GM18867 (cell line): ENCODE results near the gene THNSL1.
"Not testable (repeated sequence)": the region's sequence is repeated elsewhere in the genome, so short reads cannot be mapped to it uniquely, and the experiment has no call there.

Experiments
- ATAC-seq: cut with Tn5 transposase; IDR thresholded peaks from one replicate; pipeline ENCODE4 v1.9.1; 2021; ENCODE audit warnings: mild to moderate bottlenecking, moderate library complexity; ENCODE audit not compliant: unreplicated experiment

THNSL1 gene

GRCh38 chr10:25016376-25017153 lies at the start of gene THNSL1:
TSS of gene THNSL1 (plus strand) at chr10:25016612. CDS start at chr10:25023224, 6,612 bp downstream.
- ATAC-seq = peak; percentile 98

DNA sequence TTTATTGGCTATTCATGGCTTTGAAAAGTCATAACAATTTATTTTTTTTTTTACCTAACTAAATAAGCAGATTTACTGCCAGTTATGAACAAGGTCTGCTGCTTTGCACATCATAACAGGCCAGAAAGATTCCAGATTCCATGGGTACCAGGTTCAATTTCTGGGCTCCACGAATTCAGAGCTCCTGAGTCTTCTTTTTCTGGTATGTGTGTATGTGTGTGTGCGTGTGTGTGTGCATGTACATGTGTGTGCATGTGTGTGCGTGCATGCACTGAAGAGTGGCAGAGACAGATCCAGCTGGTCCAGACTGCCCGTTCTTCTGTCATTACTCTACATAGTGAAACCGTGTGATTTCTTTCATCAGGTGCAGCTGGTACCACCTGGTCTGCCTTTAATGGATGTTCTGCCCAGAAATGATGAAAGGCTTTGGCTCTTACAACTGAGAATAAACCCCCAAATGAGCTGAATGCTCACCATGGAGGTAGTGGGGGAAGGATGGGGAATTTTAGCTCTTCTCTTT lies 49.4 kb upstream of the THNSL1 start:
- no peak for ATAC-seq

GRCh38 chr10:24968349-24968748 lies 48.1 kb upstream of the THNSL1 start:
- ATAC-seq = no peak

DNA sequence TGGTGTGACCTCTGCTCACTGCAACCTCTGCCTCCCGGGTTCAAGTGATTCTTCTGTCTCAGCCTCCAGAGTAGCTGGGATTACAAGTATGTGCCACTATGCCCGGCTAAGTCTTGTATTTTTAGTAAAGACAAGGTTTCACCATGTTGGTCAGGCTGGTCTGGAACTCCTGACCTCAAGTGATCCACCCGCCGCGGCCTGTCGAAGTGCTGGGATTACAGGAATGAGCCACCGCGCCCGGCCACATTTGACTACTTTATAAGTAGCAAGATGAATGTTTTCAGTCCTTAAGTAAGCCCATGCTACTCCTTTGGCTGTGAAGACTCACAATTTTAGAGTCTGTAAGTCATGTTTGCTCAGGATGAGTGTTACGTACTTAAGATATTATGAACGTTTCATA lies 47.5 kb upstream of the THNSL1 start:
- ATAC-seq = not testable (repeated sequence)

- no peak for ATAC-seq
Observed at GRCh38 chr10:24969841-24970281, 46.6 kb upstream of the THNSL1 start.

DNA sequence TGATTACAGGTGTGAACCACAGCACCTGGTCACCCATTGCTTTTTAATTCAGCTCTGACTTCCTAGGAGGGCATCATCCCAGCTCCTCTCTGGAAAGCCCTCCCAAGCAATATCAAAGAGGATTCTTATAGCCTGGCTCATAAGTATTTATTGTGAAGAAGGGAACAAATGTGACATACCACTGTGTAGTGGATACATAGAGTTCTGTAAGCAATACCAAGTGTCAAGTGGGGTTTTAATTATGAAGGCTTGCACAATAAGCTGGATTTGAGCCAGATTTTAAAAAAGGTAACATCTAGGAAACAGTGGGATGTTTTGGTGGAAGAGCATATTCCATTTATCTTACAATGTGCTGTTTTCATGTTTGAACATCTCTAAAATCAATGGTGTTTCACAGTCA lies 45.0 kb upstream of the THNSL1 start:
- ATAC-seq = no peak

DNA sequence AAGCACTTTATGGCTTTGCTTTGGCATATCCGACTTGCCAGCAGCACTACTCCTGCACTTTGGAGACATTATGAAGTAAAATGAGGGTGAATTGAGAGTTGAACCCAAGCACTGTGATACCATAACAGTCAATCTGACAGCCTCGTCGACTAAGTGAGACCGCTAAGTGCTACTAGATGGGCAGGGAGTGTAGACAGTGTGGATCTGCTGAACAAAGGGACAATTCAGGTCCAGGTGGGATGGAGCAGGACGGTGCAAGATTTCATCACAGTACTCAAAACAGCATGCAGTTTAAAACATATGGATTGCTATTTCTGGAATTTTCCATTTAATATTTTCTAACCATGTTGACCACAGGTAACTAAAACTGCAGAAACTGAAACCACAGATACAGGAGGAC lies 43.2 kb upstream of the THNSL1 start:
- ATAC-seq = no peak

DNA sequence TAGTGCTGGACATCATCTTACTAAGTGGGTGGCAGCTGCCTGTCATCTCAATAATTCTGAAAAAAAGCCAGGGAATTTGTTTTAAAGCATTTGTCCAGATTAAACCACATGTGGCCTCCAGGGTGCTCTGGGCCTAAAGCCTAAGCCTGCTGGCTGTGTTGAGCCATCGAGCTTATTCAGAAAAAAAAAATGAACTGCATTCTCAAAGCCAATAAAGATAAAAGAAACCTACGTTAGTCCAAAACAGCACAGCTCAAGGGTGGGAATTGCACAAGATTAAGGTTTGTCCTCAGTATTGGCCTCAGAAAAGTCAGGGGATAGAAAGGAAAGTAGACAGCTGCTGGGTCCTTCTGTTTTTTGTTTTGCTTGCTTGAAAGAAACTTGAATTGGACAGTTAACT lies 41.4 kb upstream of the THNSL1 start:
- ATAC-seq = no peak

GRCh38 chr10:24979685-24980084 lies 36.7 kb upstream of the THNSL1 start:
- no peak for ATAC-seq

DNA sequence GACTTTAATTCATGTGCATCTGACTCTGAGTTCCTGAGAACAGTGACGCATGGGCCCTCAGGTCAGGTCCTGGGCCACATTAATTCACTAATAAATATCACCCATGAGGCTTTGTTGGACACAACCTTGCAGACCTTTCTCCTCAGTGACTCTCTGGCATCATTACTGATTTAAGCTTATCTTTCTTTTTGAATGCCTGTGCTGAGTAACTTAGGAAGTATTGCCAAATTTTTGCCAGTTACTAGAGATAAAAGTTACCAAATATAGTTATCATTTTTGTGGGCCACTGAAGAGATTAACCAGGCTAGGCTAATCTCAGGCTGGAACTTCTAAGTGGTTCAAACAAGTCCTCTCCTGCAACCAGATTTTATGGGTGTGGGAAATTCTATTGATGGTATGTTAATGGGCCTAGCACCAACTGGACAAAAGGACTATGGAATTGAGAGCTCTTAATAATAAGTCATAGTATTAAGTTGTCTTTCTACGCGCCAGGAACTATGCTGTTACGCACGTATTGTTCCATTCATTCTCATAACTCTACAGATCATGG lies 35.2 kb upstream of the THNSL1 start:
- no peak for ATAC-seq

DNA sequence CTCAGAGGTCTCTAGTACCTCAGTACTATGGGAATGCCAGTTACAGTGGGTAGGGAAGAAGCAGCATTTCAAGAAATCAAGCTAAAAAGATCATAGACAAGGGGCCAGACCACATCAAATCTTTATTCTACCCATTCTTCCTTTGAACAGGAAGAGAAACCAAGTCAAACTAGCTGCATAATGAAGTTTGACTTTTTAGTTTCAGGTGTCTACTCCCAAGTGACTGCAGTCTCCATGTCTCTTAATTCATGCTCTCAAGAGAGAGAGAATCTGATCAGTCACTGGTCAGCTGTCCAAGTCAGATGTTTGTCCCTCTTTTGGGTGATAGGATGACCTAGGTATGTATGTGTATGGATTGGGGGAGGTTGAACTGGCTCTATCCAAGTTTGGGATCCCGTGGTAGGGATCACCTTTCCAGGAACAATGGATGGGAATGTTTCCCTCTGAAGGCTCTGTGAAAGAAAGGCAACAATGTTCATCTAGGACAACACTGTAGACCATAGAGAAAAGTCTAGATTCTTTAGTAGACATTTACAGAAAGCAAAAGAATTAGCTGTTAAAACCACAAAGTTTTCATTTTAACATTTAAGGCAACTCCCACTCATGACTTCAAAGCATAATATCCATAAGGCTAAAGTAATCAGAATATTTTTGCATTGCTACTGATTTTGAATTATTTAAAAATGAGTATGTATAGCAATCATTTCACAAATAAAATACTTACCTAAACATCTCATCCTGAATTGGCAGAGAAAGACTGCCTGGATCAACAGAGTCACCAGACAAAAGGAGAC lies 33.9 kb upstream of the THNSL1 start:
- ATAC-seq = peak; percentile 79

DNA sequence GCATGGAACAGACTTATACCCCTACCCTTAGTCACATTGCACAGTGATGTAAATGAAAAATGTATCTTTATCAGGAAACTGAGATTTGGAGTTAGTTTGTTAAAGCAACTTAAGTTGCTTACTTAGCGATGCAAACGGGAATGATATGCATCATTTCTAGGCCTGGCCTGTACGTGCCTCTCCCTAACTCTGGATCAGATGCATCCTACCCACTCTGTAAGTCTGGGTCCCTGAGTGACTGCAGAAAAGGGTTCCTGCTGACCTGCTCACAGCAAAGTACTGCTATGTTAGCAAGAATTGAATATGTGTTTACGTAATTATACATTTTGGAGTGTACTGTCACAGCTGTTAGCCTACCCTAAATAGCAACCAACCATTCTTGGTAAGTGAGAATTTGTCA lies 33.3 kb upstream of the THNSL1 start:
- ATAC-seq = no peak

DNA sequence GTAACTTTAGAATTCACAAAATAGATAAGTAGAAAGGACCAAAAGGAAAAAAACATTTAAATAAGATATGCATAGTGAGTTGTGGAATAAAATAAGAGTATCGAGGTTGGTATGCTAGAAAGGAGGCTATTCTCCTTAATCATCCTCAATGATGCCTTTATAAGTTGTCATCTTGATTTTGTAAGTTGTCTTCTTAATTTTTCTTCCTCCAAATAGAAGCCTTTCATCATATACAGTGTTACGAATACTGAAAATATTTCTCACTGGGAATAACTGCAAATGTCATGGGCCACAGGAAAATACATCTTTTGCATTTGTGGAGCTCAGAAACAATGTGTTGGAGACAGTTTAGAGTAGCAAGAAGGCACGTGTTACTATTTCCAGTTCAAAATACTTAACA lies 32.5 kb upstream of the THNSL1 start:
- no peak for ATAC-seq

DNA sequence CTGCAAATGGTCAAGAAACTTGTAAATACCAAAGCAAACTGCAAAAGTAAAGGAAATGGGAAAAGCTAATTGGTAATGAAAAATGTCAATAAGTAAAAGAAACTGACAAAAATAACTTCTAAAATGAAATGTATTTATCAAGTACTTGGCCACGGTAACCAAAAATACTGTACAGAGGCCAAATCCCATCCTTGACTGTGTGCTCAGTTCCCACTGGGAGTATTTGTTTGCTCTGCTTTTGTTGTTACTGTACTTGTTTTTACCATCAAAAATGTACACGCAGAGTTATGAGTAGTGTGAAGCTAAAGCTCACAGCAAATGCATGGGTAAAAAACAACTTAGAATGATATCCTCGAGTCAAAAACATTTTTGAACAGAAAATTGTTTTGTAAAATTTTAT lies 31.5 kb upstream of the THNSL1 start:
- ATAC-seq = no peak

DNA sequence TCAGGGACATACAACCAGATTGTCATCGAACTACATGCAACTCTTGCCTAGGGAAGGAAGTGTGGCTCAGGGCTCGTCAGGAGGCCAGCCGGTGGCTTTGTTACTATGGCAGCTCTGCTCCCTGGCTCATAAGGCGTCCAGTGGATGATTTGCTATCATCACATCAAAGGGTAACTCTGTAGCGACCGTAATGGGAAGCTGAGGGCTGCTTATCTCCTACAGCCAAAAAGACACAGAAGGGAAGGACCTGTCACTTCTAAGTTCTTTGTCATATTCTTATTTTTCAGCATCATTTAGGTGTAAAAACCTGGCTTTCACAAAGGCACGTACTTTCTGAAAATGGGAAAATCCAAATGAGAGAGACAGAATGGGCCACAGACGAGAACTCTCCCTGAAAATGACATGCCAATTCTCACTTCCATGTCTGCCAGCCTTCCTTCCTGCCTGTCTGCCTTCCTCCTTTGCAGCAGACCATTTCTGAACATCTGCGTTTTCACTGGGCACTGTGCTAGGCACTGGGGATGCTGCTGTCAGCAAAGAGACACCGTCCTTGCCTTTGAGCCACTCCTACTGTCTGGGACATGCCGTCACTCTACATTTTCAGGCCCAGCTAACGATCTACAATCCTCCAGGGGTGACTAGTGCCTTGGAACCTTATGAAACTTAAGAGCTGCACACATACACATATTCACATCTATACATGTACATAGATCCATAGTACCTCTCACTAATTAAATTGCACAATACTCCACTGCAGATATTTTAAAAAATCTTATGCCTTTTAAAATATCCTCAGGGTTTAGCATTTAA lies 27.4 kb upstream of the THNSL1 start:
- ATAC-seq = no peak

DNA sequence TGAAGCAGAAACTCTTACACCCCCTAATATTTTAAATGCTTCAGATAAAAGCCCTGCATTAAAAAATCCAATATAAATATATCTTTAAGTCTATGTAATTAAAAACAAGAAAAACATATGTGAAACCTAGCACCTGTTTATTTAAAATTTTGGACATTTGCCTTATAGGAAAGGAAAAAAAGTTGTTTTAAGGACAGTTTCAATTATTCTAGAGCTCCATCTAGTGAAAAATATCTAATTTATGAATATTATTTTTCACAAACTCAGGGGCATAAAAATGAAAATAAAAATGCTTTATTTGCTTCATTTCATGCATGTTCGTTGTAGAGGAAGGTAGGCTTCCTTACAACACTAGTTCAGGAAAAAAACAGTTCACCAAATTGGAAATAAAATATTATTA lies 26.5 kb upstream of the THNSL1 start:
- ATAC-seq = no peak

DNA sequence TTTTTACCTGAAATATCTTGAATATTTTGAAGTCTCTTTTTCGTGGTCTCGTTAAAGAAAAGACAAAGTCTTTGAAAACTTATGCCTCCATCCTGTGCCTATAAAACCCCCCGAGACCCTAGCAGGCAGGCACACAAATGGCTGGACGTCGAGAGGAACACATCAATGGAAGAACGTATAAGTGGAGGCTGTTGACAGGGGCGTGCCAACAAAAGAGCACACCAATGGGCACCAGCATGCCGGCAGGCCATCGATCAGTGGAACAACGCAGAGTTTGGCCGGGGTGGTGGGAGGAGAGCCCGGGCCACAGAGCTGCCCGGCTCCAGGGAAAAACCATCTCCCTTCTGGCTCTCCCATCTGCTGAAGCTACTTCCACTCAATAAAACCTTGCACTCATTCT lies 25.1 kb upstream of the THNSL1 start:
- no peak for ATAC-seq

GRCh38 chr10:24992512-24993133 lies 23.8 kb upstream of the THNSL1 start:
- ATAC-seq = no peak

- no peak for ATAC-seq
Observed at GRCh38 chr10:24993237-24993958, 23.0 kb upstream of the THNSL1 start.

DNA sequence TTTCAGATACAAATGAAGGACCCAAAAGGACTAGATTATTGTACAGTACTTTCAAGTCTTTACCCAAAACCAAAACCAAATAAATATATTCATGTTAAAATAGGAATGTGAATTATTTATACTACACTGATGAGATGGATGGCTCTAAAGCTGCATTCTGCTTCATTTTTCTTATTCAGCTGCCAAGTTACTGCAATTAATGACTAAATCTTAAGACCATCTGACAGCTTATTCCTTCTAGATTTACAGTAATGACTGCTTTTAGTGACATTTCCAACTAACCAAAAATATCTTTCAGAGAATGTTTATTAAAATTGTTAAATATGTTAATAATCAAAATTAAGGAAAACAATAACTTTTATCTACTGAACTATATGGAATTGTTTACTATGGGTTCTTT lies 21.3 kb upstream of the THNSL1 start:
- ATAC-seq = no peak
